Measurements from ENCODE around the gene NSD2. TPM values are rescaled to one million over a fixed set of nuclear protein-coding genes. Genes with fewer than 3 reads are reported as not detected.

Gene NSD2
- polyA plus RNA-seq, 1 donor (not counting 4 experiments of a cell fraction or from before 2014, with no cell fraction given) = 22.6 TPM

GRCh38 chr4:1996866-1997611 is 125.8 kb downstream of the NSD2 start:
- Histone ChIP-seq H3K9ac (ENCODE audit: control insufficient read depth, extremely low read depth, insufficient read depth, low read length) (no peak overlapping the region), H3K4me1 (ENCODE audit: control insufficient read depth, extremely low read depth, insufficient read depth, low read length) (peaks cover 9% of the 10 kb centered on the region), H3K4me3 (ENCODE audit: control insufficient read depth in 2 of 3, extremely low read depth in 1 of 3, insufficient read depth in 2 of 3, low read depth in 1 of 3, low read length in 3 of 3) (no peak overlapping the region), H3K9me1 (ENCODE audit: control insufficient read depth, extremely low read depth, insufficient read depth, low read length) (no peaks in the 10 kb centered on the region), H3K4me2 (ENCODE audit: control insufficient read depth, extremely low read depth, insufficient read depth, low read depth, low read length) (no peak overlapping the region), H3K79me2 (ENCODE audit: control insufficient read depth, insufficient read depth, low read length) (peaks cover 87% of the 10 kb centered on the region), H3K27me3 (ENCODE audit: control insufficient read depth, extremely low read depth, insufficient read depth, low read length) (no peaks in the 10 kb centered on the region), H3K9me3 (ENCODE audit: control insufficient read depth, low read depth, low read length) (no peaks in the 10 kb centered on the region), H2AFZ (ENCODE audit: control insufficient read depth, low read length) (no peak overlapping the region), H4K20me1 (ENCODE audit: control insufficient read depth, extremely low read depth, insufficient read depth, low read length) (no peaks in the 10 kb centered on the region), H3K27ac (ENCODE audit: control insufficient read depth, insufficient read depth, low read length) (no peak overlapping the region), H3K36me3 (ENCODE audit: control insufficient read depth in 2 of 2, extremely low read depth in 1 of 2, insufficient read depth in 2 of 2, low read length in 2 of 2) (no peaks in the 10 kb centered on the region)
- dilution Hi-C loops (cut with MboI; ENCODE audit: extremely low pct_ligation_motif_present, low sequenced_read_pairs) = no loop called here
- TF ChIP-seq EZH2 (IDR thresholded peaks at IDR 0.05; ENCODE audit: low read length) = no peak
- no peak for TF ChIP-seq CTCF (optimal IDR thresholded peaks at IDR 0.05 in 1 of 3, IDR thresholded peaks at IDR 0.05 in 1 of 3, conservative IDR thresholded peaks at IDR 0.05 in 1 of 3; ENCODE audit: extremely low read depth in 1 of 3, insufficient read depth in 2 of 3, low read length in 3 of 3)
- FAIRE-seq (no peak), DNase-seq (ENCODE audit: low read depth, low spot score) (no peak)

GRCh38 chr4:1997712-1998111 is 126.5 kb downstream of the NSD2 start:
- peaks cover 86% of the 10 kb centered on the region for H3K79me2 ChIP-seq (ENCODE audit: control insufficient read depth, insufficient read depth, low read length)
- H2AFZ ChIP-seq (ENCODE audit: control insufficient read depth, low read length) = no peak overlapping the region
- no peak overlapping the region for H3K4me2 ChIP-seq (ENCODE audit: control insufficient read depth, extremely low read depth, insufficient read depth, low read depth, low read length)
- H4K20me1 ChIP-seq (ENCODE audit: control insufficient read depth, extremely low read depth, insufficient read depth, low read length) = no peaks in the 10 kb centered on the region
- no peak overlapping the region for H3K9ac ChIP-seq (ENCODE audit: control insufficient read depth, extremely low read depth, insufficient read depth, low read length)
- H3K4me3 ChIP-seq (ENCODE audit: control insufficient read depth in 2 of 3, extremely low read depth in 1 of 3, insufficient read depth in 2 of 3, low read depth in 1 of 3, low read length in 3 of 3) = no peak overlapping the region
- peaks cover 9% of the 10 kb centered on the region for H3K4me1 ChIP-seq (ENCODE audit: control insufficient read depth, extremely low read depth, insufficient read depth, low read length)
- dilution Hi-C loops (cut with MboI; ENCODE audit: extremely low pct_ligation_motif_present, low sequenced_read_pairs) = no loop called here
- no peak for TF ChIP-seq EZH2 (IDR thresholded peaks at IDR 0.05; ENCODE audit: low read length)
- TF ChIP-seq CTCF (optimal IDR thresholded peaks at IDR 0.05 in 1 of 3, IDR thresholded peaks at IDR 0.05 in 1 of 3, conservative IDR thresholded peaks at IDR 0.05 in 1 of 3; ENCODE audit: extremely low read depth in 1 of 3, insufficient read depth in 2 of 3, low read length in 3 of 3) = no peak
- no peaks in the 10 kb centered on the region for H3K36me3 ChIP-seq (ENCODE audit: control insufficient read depth in 2 of 2, extremely low read depth in 1 of 2, insufficient read depth in 2 of 2, low read length in 2 of 2)
- no peak overlapping the region for H3K27ac ChIP-seq (ENCODE audit: control insufficient read depth, insufficient read depth, low read length)
- no peaks in the 10 kb centered on the region for H3K27me3 ChIP-seq (ENCODE audit: control insufficient read depth, extremely low read depth, insufficient read depth, low read length)
- no peak for FAIRE-seq
- H3K9me3 ChIP-seq (ENCODE audit: control insufficient read depth, low read depth, low read length) = no peaks in the 10 kb centered on the region
- DNase-seq (ENCODE audit: low read depth, low spot score) = no peak
- no peaks in the 10 kb centered on the region for H3K9me1 ChIP-seq (ENCODE audit: control insufficient read depth, extremely low read depth, insufficient read depth, low read length)
